ENCODE results near the gene BUB1B.
"Not testable (repeated sequence)": the region's sequence is repeated elsewhere in the genome, so short reads cannot be mapped to it uniquely, and the experiment has no call there.

DNA sequence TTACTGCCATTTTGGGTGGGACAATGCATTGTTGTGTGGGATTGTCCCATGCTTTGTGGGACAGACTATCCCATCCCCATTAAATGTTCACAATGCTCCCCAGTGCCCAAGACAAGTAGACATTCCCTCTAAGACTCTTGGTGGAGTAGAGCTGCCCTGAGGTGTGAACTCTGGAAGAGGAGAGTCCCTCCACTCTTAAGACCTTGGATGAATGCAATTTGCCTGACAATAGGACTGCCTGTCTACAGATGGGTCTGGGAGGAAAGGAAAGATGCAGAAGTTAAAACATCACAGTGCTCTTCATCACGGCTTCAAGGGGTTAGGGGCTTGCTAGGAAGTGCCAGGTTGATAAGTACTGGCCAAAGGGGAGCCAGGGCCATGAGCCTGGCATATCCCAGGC lies 6.0 kb upstream of the BUB1B start:
- TF ChIP-seq, protein P1, sequence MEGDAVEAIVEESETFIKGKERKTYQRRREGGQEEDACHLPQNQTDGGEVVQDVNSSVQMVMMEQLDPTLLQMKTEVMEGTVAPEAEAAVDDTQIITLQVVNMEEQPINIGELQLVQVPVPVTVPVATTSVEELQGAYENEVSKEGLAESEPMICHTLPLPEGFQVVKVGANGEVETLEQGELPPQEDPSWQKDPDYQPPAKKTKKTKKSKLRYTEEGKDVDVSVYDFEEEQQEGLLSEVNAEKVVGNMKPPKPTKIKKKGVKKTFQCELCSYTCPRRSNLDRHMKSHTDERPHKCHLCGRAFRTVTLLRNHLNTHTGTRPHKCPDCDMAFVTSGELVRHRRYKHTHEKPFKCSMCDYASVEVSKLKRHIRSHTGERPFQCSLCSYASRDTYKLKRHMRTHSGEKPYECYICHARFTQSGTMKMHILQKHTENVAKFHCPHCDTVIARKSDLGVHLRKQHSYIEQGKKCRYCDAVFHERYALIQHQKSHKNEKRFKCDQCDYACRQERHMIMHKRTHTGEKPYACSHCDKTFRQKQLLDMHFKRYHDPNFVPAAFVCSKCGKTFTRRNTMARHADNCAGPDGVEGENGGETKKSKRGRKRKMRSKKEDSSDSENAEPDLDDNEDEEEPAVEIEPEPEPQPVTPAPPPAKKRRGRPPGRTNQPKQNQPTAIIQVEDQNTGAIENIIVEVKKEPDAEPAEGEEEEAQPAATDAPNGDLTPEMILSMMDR (conservative IDR thresholded peaks at IDR 0.05): not testable (repeated sequence)
- TF ChIP-seq ZFX (IDR thresholded peaks at IDR 0.05): not testable (repeated sequence)

All from C4-2B (cell line).